HepG2 (cell line): ENCODE data around the gene ETNK1. TPM values are rescaled to one million over a fixed set of nuclear protein-coding genes. Genes with fewer than 3 reads are reported as not detected.

ENCODE experiments used
- ATAC-seq: fragments of 200-7000 bp; cut with Tn5 transposase; 3 replicates; pipeline ENCODE4 v1.9.1; 2020; ENCODE audit warnings: mild to moderate bottlenecking, moderate library complexity
- BruUV-seq: library from RNA; stranded (reverse); fragments of 400-500 nt; replicated peaks from 2 replicates; lab custom pipeline; 2021; lab: Mats Ljungman, UMichigan
- CTCF ChIA-PET: fragments of 300-600 bp; formaldehyde crosslinking; extraction: SDS; loops from one replicate; lab custom pipeline; 2021; ENCODE audit warnings: low total read pairs, inconsistent platforms, low intra/inter-chr PET ratio; lab: Yijun Ruan, JAX
- POLR2A ChIA-PET: fragments of 350-600 bp; sonication (Branson Sonifier 250); formaldehyde crosslinking; loops from one replicate; lab custom pipeline; 2020; ENCODE audit warnings: antibody characterized with exemption, inconsistent platforms; lab: Yijun Ruan, JAX
- DNase-seq: peaks from one replicate; pipeline ENCODE4 v3.0.0-alpha.2; 2015; ENCODE audit warnings: low spot score
- FAIRE-seq: peaks from 3 replicates; lab custom pipeline; 2011; peaks lifted over from hg19 to GRCh38; lab: Jason Lieb, UNC
- H2AFZ ChIP-seq: one replicate; pipeline ENCODE4 v1.6.1; 2011; ENCODE audit warnings: low read length, inconsistent platforms
- H3K27ac ChIP-seq: fragments of 300-600 bp; 3 replicates; pipeline ENCODE4 v1.8.0; 2011; ENCODE audit warnings: mixed run types, mild to moderate bottlenecking, mixed read lengths, low read length, inconsistent platforms; ENCODE audit not compliant: insufficient read depth; ENCODE audit errors: extremely low read length
- H3K27me3 ChIP-seq, 2 experiments: fragments of 200-600 bp in 1 of 2; 2 replicates in 1 of 2; 3 replicates in 1 of 2; pipeline versions ENCODE4 v1.6.0 to v1.8.0; 2011; ENCODE audit warnings: low read length in 2 of 2, mild to moderate bottlenecking in 2 of 2, moderate library complexity in 2 of 2, inconsistent platforms in 1 of 2; ENCODE audit not compliant: insufficient read depth in 2 of 2, control insufficient read depth in 1 of 2
- H3K36me3 ChIP-seq, 2 experiments: fragments of 200-600 bp in 1 of 2; replicated peaks in 1 of 2; 2 replicates in 1 of 2; 3 replicates in 1 of 2; pipeline versions ENCODE4 v1.5.1 to v1.8.0; 2011; ENCODE audit warnings: low read length in 2 of 2, inconsistent platforms in 1 of 2; ENCODE audit not compliant: insufficient read depth in 2 of 2, control insufficient read depth in 1 of 2
- H3K4me1 ChIP-seq: 2 replicates; pipeline ENCODE4 v1.5.1; 2012; ENCODE audit warnings: low read length, inconsistent platforms; ENCODE audit not compliant: insufficient read depth
- H3K4me2 ChIP-seq: 2 replicates; pipeline ENCODE4 v1.6.0; 2011; ENCODE audit warnings: low read depth, low read length, inconsistent platforms
- H3K4me3 ChIP-seq, 3 experiments: fragments of 200-600 bp in 1 of 3; sonication (generic), shearing (Covaris generic) in 1 of 3; replicated peaks in 1 of 3; 2 replicates each; pipeline ENCODE4 v1.5.1; 2011 to 2016; ENCODE audit warnings: low read length in 3 of 3, inconsistent platforms in 2 of 3, low read depth in 2 of 3, mild to moderate bottlenecking in 2 of 3, control low read depth in 1 of 3, mixed read lengths in 1 of 3; ENCODE audit not compliant: insufficient read depth in 1 of 3
- H3K79me2 ChIP-seq: one replicate; pipeline ENCODE4 v1.6.1; 2011; ENCODE audit warnings: low read length, inconsistent platforms; ENCODE audit not compliant: insufficient read depth
- H3K9ac ChIP-seq: 2 replicates; pipeline ENCODE4 v1.6.0; 2011; ENCODE audit warnings: mild to moderate bottlenecking, low read depth, low read length, inconsistent platforms; ENCODE audit not compliant: insufficient read depth
- H3K9me3 ChIP-seq: 2 replicates; pipeline ENCODE4 v1.5.1; 2012; ENCODE audit warnings: mild to moderate bottlenecking, low read length
- H4K20me1 ChIP-seq: 2 replicates; pipeline ENCODE4 v1.6.0; 2011; ENCODE audit warnings: inconsistent platforms, mild to moderate bottlenecking, low read length, moderate library complexity; ENCODE audit not compliant: insufficient read depth
- HCFC1 ChIP-seq: fragments of 150-350 bp; IDR thresholded peaks from 2 replicates; pipeline ENCODE4 v1.6.1; 2014; ENCODE audit warnings: low read depth, low read length
- REL ChIP-seq: sonication (generic); formaldehyde crosslinking; conservative IDR thresholded peaks from 2 replicates; pipeline ENCODE4 v1.8.0; 2022; ENCODE audit warnings: mild to moderate bottlenecking, missing genetic modification reagents, moderate library complexity
- SALL2 ChIP-seq: sonication (generic); formaldehyde crosslinking; IDR thresholded peaks from 2 replicates; pipeline ENCODE4 v1.8.1; 2023; ENCODE audit warnings: mild to moderate bottlenecking, missing genetic modification reagents, inconsistent platforms
- SNAI1 ChIP-seq: sonication (generic); formaldehyde crosslinking; IDR thresholded peaks from 2 replicates; pipeline ENCODE4 v1.5.0; 2020; ENCODE audit warnings: mild to moderate bottlenecking, missing genetic modification reagents, borderline replicate concordance
- TBP ChIP-seq: sonication (generic); formaldehyde crosslinking; IDR thresholded peaks from 2 replicates; pipeline ENCODE4 v1.5.0; 2020; ENCODE audit warnings: missing genetic modification reagents
- ZMYM3 ChIP-seq: sonication (generic); formaldehyde crosslinking; IDR thresholded peaks from 2 replicates; pipeline ENCODE4 v1.5.1; 2020; ENCODE audit warnings: mild to moderate bottlenecking, missing genetic modification reagents
- ZNF343 ChIP-seq: sonication (generic); formaldehyde crosslinking; IDR thresholded peaks from 2 replicates; pipeline ENCODE4 v1.4.0; 2020; ENCODE audit warnings: mild to moderate bottlenecking, missing genetic modification reagents
- ZNF709 ChIP-seq: sonication (generic); formaldehyde crosslinking; IDR thresholded peaks from 2 replicates; pipeline ENCODE4 v1.5.0; 2020; ENCODE audit warnings: mild to moderate bottlenecking, missing genetic modification reagents
- WGBS: methylation state at CpG from one replicate; pipeline ENCODE4 v1.1.6; 2017; ENCODE audit warnings: low lambda C conversion rate; 5-methylcytosine and 5-hydroxymethylcytosine counted together
- in situ Hi-C: cut with HindIII; loops from 2 replicates; pipeline ENCODE4 v1.10.0; 2017; ENCODE audit warnings: low pct_unique_long_range_greater_than_20kb; ENCODE audit not compliant: extremely low pct_ligation_motif_present
- intact Hi-C: fragments of 100-400 bp; cut with micrococcal nuclease; formaldehyde crosslinking; loops from one replicate; pipeline ENCODE4 v1.10.0; 2022; ENCODE audit not compliant: unreplicated experiment
- polyA plus RNA-seq, 8 experiments: library from polyadenylated mRNA; depleted of rRNA in 3 of 8; stranded (reverse) in 7 of 8; unstranded in 1 of 8; fragments of >200 nt; fragmentation: Illumina TruSeq in 4 of 8; extraction: Trizol in 4 of 8; gene quantifications; 2 replicates each; pipeline versions ENCODE4 v1.2.1 to v1.2.3, GENCODE V29; 2011 to 2016; ENCODE audit warnings: low read depth in 4 of 8, missing spikeins in 1 of 8, mixed read lengths in 1 of 8; ENCODE audit not compliant: insufficient read depth in 1 of 8
- total RNA-seq, 5 experiments: library from RNA; depleted of rRNA; stranded (reverse); fragments of >200 nt; fragmentation: Illumina TruSeq; extraction: Trizol; gene quantifications; 2 replicates each; pipeline ENCODE4 v1.2.3, GENCODE V29; 2016; ENCODE audit warnings: low read depth in 1 of 5
- TF ChIP-seq, protein P1 (sequence below): sonication (generic); formaldehyde crosslinking; IDR thresholded peaks from 2 replicates; pipeline ENCODE4 v1.4.0; 2020; ENCODE audit warnings: missing genetic modification reagents
- TF ChIP-seq, protein P2 (sequence below): sonication (generic); formaldehyde crosslinking; IDR thresholded peaks from 2 replicates; pipeline ENCODE4 v1.5.1; 2020; ENCODE audit warnings: missing genetic modification reagents, mild to moderate bottlenecking, borderline replicate concordance

The ETNK1 gene
- total and polyA plus RNA-seq, 2 of the 13 experiments (the other 11 are each of a cell fraction or from before 2014, with no cell fraction given), result 14.4 to 55.7 TPM

DNA sequence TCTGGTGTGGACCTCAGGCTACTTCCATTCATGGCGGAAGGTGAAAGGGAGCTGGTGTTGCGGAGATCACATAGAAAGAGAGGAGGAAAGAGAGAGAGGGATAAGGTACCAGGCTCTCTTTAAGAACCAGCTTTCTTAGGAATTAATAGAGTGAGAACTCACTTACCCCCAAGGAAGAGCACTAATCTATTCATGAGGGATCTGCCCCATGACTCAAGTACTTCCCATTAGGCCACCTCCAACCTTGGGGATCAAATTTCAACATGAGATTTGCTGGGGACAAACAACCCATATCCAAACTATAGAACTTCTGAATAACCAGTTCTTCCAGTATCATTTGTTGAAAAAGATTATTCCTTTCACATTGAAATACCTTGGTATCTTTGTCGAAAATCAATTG, 46.6 kb upstream of the ETNK1 start:
- no TSS peak for BruUV-seq
- CTCF ChIA-PET, result no interaction called here
- Histone ChIP-seq H4K20me1 (no peaks in the 10 kb centered on the region), H3K79me2 (no peaks in the 10 kb centered on the region), H3K4me2 (no peak overlapping the region), H3K4me1 (no peaks in the 10 kb centered on the region), H3K27me3 (no peaks in the 10 kb centered on the region; a peak in 1 of 5 replicates), H3K9ac (no peak overlapping the region), H3K4me3 (no peak overlapping the region), H3K9me3 (no peaks in the 10 kb centered on the region), H2AFZ (no peak overlapping the region), H3K27ac (no peak overlapping the region), H3K36me3 (no peaks in the 10 kb centered on the region)
- ATAC-seq (no peak), DNase-seq (no peak), FAIRE-seq (no peak)
- intact Hi-C loops (no loop called here), in situ Hi-C loops (no loop called here)
- WGBS, result 73% methylated on average over 3 of the region's 3 CpGs
- no peak for TF ChIP-seq ZNF709
- TF ChIP-seq SALL2, result no peak
- TF ChIP-seq, protein P1, sequence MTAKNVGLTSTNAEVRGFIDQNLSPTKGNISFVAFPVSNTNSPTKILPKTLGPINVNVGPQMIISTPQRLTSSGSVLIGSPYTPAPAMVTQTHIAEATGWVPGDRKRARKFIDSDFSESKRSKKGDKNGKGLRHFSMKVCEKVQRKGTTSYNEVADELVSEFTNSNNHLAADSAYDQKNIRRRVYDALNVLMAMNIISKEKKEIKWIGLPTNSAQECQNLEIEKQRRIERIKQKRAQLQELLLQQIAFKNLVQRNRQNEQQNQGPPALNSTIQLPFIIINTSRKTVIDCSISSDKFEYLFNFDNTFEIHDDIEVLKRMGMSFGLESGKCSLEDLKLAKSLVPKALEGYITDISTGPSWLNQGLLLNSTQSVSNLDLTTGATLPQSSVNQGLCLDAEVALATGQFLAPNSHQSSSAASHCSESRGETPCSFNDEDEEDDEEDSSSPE, result no peak
- TF ChIP-seq ZMYM3, result no peak
- no peak for TF ChIP-seq SNAI1 (CRISPR knock-in tag)
- no peak for TF ChIP-seq TBP
- TF ChIP-seq, protein P2, sequence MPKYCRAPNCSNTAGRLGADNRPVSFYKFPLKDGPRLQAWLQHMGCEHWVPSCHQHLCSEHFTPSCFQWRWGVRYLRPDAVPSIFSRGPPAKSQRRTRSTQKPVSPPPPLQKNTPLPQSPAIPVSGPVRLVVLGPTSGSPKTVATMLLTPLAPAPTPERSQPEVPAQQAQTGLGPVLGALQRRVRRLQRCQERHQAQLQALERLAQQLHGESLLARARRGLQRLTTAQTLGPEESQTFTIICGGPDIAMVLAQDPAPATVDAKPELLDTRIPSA (CRISPR knock-in tag), result no peak
- TF ChIP-seq ZNF343 (CRISPR knock-in tag), result no peak
- no peak for TF ChIP-seq REL (CRISPR knock-in tag)
- no peak for TF ChIP-seq HCFC1
- POLR2A ChIA-PET, result no interaction called here
